NCI-H2196 (cell line): ENCODE data around the gene STON1.
"Not testable (repeated sequence)": the region's sequence is repeated elsewhere in the genome, so short reads cannot be mapped to it uniquely, and the experiment has no call there.

ENCODE experiments used
- DNase-seq: peaks from one replicate; lab custom pipeline; 2025; ENCODE audit not compliant: unreplicated experiment; lab: John Stamatoyannopoulos, UW

STON1 gene

DNA sequence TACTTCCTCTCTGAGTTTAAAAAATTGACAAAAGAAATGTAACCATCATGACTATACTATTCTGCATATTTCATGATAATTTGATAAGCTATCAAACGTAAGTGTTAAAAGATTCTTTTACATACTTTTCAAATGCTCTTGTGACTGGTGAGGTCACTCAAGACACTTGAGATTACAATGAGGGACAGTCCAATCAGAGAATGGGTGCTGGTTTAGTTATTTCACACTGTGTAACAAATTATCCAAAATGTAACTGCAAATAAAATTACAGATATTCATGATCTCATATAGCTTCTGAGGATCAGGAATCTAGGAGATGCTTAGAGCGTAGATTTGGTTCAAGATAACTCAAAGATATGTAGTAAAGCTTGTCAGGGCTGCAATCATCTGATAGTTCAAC, 83.3 kb downstream of the STON1 start:
- DNase-seq = no peak

DNA sequence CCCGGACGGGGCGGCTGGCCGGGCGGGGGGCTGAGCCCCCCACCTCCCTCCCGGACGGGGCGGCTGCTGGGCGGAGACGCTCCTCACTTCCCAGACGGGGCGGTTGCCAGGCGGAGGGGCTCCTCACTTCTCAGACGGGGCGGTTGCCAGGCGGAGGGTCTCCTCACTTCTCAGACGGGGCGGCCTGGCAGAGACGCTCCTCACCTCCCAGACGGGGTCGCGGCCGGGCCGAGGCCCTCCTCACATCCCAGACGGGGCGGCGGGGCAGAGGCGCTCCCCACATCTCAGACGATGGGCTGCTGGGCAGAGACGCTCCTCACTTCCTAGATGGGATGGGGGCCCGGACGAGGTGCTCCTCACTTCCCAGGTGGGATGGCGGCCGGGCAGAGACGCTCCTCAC, 84.6 kb downstream of the STON1 start:
- DNase-seq = not testable (repeated sequence)

DNA sequence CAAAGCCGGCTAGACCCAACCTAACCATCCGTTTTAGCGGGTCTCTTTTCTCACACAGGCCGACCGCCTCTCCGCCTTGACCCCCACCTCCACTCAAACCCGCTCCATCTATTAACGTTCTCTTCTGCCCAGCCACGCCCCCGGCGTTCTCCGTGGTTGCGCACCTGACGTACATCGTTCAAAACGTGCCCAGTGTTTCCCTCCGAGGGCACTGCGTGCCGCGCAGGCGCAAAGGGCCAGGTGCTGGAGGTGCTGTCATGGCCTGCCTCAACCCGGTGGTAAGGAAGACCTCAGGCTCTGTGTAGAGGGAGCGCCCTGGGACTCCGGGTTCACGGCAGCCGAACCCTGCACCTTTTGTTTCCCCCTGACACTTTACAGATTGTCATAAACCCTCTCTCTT, 87.7 kb downstream of the STON1 start, which contains the start of gene GTF2A1L:
GTF2A1L (plus strand) TSS at position 239 of the 400 bp plus-strand sequence; CDS start at position 258, 19 bp downstream.
- no peak for DNase-seq

DNA sequence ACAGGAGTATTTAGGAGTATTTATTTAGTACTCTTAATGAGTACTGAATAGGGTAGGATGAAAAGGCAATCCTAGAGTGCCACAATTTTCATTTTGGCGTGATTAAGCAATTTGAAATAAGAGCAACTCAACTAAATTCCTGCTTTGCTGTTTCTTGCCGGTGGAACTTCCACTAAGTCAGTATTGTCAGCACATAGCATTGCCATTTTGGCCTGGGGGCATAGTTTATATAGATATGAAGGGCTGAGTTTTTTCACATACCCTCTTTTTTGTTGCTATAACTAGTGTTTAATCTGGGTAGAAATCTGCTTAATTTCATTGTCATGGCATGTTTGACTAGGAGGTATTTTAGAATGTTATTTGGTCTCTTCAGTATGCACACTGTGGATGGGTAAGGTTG, 89.6 kb downstream of the STON1 start:
- no peak for DNase-seq

DNA sequence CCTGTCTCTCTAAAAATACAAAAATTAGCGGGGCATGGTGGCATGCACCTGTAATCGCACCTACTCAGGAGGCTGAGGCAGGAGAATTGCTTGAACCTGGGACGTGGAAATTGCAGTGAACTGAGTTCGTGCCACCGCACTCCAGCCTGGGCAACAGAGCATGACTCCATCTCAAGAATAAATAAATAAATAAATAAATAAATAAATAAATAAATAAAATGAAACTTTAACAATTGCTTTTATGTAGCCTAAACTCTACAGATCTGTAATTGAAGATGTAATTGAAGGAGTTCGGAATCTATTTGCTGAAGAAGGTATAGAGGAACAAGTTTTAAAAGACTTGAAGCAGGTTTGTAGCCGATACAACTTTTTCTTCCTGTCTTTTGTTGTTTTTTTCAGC, 90.7 kb downstream of the STON1 start:
- no peak for DNase-seq

DNA sequence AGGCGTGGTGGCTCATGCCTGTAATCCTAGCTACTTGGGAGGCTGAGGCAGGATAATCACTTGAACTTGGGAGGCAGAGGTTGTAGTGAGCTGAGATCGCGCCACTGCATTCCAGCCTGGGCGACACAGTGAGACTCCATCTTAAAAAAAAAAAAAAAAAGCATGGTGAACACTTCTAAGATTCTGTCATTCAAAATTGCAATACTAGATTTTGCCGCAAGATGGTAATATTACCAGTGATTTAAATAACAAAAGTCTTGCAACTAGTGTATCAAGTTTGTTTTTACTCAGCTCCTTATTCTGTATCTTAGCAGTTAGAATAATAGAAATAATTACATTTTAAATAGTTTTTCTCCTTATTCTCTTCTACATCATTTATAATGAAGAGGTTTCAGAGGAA, 92.7 kb downstream of the STON1 start:
- not testable (repeated sequence) for DNase-seq

DNA sequence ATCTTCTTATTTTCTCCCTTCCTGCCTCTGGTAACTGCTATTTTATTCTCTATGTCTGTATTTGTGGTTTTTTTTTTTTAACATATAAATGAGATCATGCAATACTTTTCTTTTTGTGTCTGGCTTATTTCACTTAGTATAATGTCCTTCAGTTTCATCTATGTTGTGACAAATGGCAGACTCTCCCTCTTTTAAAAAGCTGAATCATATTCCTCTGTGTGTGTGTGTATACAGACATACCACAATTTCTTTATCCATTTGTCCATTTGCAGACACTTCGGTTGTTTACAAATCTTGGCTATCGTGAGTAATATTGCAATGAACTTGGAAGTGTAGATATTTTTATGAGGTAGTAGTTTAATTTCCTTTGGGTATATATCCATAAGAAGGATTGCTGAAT, 94.7 kb downstream of the STON1 start:
- no peak for DNase-seq

DNA sequence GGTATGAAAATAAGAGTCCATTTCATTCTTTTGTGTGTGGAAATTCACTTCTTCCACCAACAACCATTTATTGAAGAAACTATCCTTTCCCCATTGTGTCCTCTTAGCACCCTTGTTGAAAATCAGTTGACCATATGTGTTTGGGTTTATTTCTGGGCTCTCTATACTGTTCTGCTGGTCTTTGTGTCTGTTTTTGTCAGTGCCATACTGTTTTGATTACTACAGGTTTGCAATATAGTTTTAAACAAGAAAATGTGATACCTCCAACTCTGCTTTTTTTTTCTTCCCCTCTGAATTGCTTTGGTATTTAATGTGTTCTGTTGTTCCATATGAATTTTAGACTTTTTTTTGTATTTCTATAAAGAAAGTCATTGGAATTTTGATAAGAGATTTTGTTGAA, 96.1 kb downstream of the STON1 start:
- DNase-seq = no peak

DNA sequence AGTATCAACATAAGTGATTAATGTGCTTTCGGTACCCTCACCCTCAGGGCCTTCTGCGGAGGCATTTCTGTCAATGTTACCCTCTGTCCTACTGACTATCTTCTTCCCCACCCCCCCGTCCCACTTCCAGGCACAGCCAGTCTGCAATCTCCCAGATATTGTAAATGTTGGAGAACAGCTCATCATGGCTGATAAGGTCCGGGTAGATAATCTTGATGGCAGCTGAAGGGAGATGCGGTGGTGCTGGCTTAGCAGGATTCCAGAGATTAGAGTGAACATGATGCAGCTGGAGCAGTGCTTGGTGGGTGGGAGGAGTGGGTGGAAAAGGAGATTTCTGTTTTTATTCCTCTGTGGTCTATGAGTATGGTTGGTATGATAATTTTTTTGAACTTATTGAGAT, 103.2 kb downstream of the STON1 start:
- no peak for DNase-seq

DNA sequence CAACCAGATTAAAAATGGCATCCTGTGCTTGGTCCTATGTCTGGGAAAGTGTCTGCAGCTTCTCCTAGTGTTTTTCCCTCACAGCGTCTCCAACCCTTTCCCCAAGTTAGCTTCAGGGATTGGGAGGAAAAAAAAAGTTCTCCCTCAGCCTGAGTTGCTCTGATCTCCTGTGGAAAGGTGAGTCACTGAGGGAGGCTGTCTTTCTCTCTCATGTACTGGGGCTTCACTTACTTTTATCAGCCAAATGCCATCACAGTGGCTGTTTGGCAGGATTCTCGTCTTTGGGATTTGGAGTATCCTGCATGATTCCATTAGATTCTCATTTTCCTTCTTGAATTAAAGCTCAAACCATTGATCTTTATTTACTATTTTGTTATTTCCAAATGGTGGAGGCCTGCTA, 105.8 kb downstream of the STON1 start:
- DNase-seq = no peak

DNA sequence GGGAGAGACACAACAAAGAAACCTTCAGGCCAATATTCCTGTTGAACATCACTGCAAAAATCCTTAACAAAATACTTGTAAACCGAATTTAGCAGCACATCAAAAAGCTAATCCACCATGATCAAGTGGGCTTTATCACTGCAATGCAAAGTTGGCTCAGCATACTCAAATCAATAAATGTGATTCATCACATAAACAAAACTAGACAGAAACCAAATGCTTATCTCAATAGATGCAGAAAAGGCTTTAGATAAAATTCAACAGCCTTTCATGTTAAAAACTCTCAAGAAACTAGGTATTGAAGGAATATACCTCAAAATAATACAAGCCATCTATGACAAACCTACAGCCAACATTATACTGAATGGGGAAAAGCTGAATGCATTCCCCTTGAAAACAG, 108.3 kb downstream of the STON1 start:
- no peak for DNase-seq
